ENCODE data around the gene TRAM2. TPM values are rescaled to one million over a fixed set of nuclear protein-coding genes. Genes with fewer than 3 reads are reported as not detected.

Gene TRAM2
- total and polyA plus RNA-seq, 2 of the 13 experiments (the other 11 are each of a cell fraction or from before 2014, with no cell fraction given) = 49.1 to 72.5 TPM

DNA sequence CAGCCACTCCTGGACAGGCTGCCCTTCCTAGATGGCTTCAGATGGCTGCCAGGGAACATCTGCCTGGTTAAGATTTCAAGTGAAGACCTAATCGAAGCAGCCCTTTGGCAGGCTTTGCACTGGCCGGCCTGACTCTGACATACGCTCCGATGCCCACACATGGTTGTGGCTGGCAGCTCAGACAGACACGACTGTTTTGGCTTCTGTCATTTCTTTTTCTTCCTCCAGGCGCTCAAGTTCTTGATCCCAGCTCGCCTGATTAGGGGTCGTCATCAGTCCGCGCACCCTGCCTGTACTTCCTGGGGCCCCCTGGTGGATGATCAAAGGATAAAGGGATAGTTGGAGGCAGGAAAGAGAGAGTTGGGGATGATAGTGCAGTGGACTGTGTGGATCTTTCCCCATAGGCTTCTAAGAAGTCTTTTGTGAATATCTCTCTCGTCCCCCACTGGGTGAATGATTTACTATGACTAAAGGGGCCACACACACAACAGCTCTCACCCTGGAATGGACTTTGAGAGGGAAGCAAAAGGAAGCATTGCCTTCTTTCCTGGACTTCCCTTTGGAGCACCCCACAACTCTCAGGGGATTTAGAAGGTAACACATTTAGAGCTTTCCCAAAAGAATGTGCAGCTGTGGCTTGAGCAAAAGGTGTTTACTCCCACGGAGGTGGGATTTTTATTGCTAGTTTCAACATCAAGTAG, 21.4 kb upstream of the TRAM2 start (continued):
- TF ChIP-seq, protein P1, sequence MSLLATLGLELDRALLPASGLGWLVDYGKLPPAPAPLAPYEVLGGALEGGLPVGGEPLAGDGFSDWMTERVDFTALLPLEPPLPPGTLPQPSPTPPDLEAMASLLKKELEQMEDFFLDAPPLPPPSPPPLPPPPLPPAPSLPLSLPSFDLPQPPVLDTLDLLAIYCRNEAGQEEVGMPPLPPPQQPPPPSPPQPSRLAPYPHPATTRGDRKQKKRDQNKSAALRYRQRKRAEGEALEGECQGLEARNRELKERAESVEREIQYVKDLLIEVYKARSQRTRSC (CRISPR knock-in tag; IDR thresholded peaks at IDR 0.05; ENCODE audit: low read depth) = no peak
- TF ChIP-seq ZNF746 (CRISPR knock-in tag; IDR thresholded peaks at IDR 0.05) = 0 out of 2 replicates have a peak, but pooled peaks have one; percentile 61
- no peak for TF ChIP-seq ZNF17 (CRISPR knock-in tag; IDR thresholded peaks at IDR 0.05)
- TF ChIP-seq U2AF2 (IDR thresholded peaks at IDR 0.05; ENCODE audit: low read depth, low read length) = 0 out of 2 replicates have a peak, but pooled peaks have one; percentile 49
- peak; percentile 19; the same call in 1 of the 2 replicates for TF ChIP-seq SSRP1 (CRISPR knock-in tag; IDR thresholded peaks at IDR 0.05)
- peak; percentile 71 for TF ChIP-seq ZNF652 (CRISPR knock-in tag; IDR thresholded peaks at IDR 0.05; ENCODE audit: borderline replicate concordance, low read depth)
- TF ChIP-seq HHEX (CRISPR knock-in tag; IDR thresholded peaks at IDR 0.05) = peak; percentile 42
- peak; percentile 95; the same call in 1 of the 2 replicates for TF ChIP-seq SNAPC2 (CRISPR knock-in tag; IDR thresholded peaks at IDR 0.05)
- peak; percentile 87 for TF ChIP-seq ZBTB25 (CRISPR knock-in tag; IDR thresholded peaks at IDR 0.05)
- no peak for TF ChIP-seq HNRNPK (IDR thresholded peaks at IDR 0.05; ENCODE audit: low read depth, low read length, poor library complexity, severe bottlenecking)
- no peak for TF ChIP-seq GABPA (IDR thresholded peaks at IDR 0.05; ENCODE audit: low read depth, low read length)
- TF ChIP-seq GABPA (CRISPR knock-in tag; IDR thresholded peaks at IDR 0.05; ENCODE audit: low read depth) = peak; percentile 62; the same call in 1 of the 2 replicates
- no peak for TF ChIP-seq CEBPZ (IDR thresholded peaks at IDR 0.05; ENCODE audit: low read length)
- TF ChIP-seq CENPT (CRISPR knock-in tag; IDR thresholded peaks at IDR 0.05; ENCODE audit: low read depth) = no peak
- no peak for TF ChIP-seq ZNF572 (CRISPR knock-in tag; IDR thresholded peaks at IDR 0.05)
- TF ChIP-seq KAT7 (CRISPR knock-in tag; IDR thresholded peaks at IDR 0.05; ENCODE audit: borderline replicate concordance) = peak; percentile 75; the same call in 1 of the 2 replicates
- no peak; the same call in 1 of the 2 replicates for TF ChIP-seq ZBTB37 (CRISPR knock-in tag; IDR thresholded peaks at IDR 0.05)
- peak; percentile 96 for TF ChIP-seq CREM (IDR thresholded peaks at IDR 0.05)
- TF ChIP-seq CREM (CRISPR knock-in tag; IDR thresholded peaks at IDR 0.05) = peak; percentile 82
- TF ChIP-seq EZH2 (conservative IDR thresholded peaks at IDR 0.05; ENCODE audit: low read depth, low read length) = no peak
- TF ChIP-seq, protein P2, sequence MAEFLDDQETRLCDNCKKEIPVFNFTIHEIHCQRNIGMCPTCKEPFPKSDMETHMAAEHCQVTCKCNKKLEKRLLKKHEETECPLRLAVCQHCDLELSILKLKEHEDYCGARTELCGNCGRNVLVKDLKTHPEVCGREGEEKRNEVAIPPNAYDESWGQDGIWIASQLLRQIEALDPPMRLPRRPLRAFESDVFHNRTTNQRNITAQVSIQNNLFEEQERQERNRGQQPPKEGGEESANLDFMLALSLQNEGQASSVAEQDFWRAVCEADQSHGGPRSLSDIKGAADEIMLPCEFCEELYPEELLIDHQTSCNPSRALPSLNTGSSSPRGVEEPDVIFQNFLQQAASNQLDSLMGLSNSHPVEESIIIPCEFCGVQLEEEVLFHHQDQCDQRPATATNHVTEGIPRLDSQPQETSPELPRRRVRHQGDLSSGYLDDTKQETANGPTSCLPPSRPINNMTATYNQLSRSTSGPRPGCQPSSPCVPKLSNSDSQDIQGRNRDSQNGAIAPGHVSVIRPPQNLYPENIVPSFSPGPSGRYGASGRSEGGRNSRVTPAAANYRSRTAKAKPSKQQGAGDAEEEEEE (CRISPR knock-in tag; IDR thresholded peaks at IDR 0.05; ENCODE audit: borderline replicate concordance) = no peak
- TF ChIP-seq MAFG (CRISPR knock-in tag; IDR thresholded peaks at IDR 0.05) = no peak
- TF ChIP-seq ISL2 (CRISPR knock-in tag; IDR thresholded peaks at IDR 0.05) = peak; percentile 87

All from HepG2 (cell line).